MCF 10A (cell line): ENCODE data around the gene HOXB3. TPM values are rescaled to one million over a fixed set of nuclear protein-coding genes. Genes with fewer than 3 reads are reported as not detected.

Source experiments
- BruUV-seq: library from RNA; stranded (reverse); fragments of 400-500 nt; replicated peaks from 2 replicates; lab custom pipeline; 2021; lab: Mats Ljungman, UMichigan
- CTCF ChIA-PET: fragments of 300-600 bp; sonication (Branson Sonifier 250); formaldehyde crosslinking; extraction: SDS; loops from one replicate; lab custom pipeline; 2021; ENCODE audit warnings: antibody characterized with exemption, inconsistent platforms; lab: Yijun Ruan, JAX
- POLR2A ChIA-PET: fragments of 300-600, 350-650 bp; sonication (Branson Sonifier 250); formaldehyde crosslinking; extraction: SDS; loops from one replicate; lab custom pipeline; 2020; ENCODE audit warnings: antibody characterized with exemption, inconsistent platforms; lab: Yijun Ruan, JAX
- DNase-seq: peaks from one replicate; pipeline ENCODE4 v3.0.0-alpha.2; 2018; ENCODE audit not compliant: unreplicated experiment
- H3K27ac Mint-ChIP-seq: one replicate; pipeline ENCODE4 v1.8.0; 2022; ENCODE audit warnings: mild to moderate bottlenecking, low read depth, mixed read lengths; ENCODE audit not compliant: unreplicated experiment
- H3K27me3 Mint-ChIP-seq: one replicate; pipeline ENCODE4 v1.8.0; 2022; ENCODE audit warnings: mixed read lengths; ENCODE audit not compliant: insufficient read depth, unreplicated experiment
- H3K36me3 Mint-ChIP-seq: one replicate; pipeline ENCODE4 v1.8.0; 2022; ENCODE audit warnings: mild to moderate bottlenecking, moderate library complexity, mixed read lengths; ENCODE audit not compliant: insufficient read depth, unreplicated experiment
- H3K4me1 Mint-ChIP-seq: one replicate; pipeline ENCODE4 v1.8.0; 2022; ENCODE audit warnings: mixed read lengths; ENCODE audit not compliant: insufficient read depth, unreplicated experiment
- H3K4me3 Mint-ChIP-seq: one replicate; pipeline ENCODE4 v1.8.0; 2022; ENCODE audit warnings: mild to moderate bottlenecking, moderate library complexity, mixed read lengths; ENCODE audit not compliant: unreplicated experiment
- H3K9me3 Mint-ChIP-seq: one replicate; pipeline ENCODE4 v1.8.0; 2022; ENCODE audit warnings: mixed read lengths; ENCODE audit not compliant: unreplicated experiment
- CTCF ChIP-seq: fragments of 200-600 bp; IDR thresholded peaks from one replicate; pipeline ENCODE4 v1.8.0; 2022; ENCODE audit warnings: antibody characterized with exemption, mild to moderate bottlenecking; ENCODE audit not compliant: unreplicated experiment
- intact Hi-C: fragments of 100-400 bp; cut with micrococcal nuclease; formaldehyde crosslinking; loops from 2 replicates; pipeline ENCODE4 v1.14.1; 2022
- total RNA-seq: library from RNA; stranded (reverse); gene quantifications from 2 replicates; pipeline ENCODE4 v1.2.3, GENCODE V29; 2022

HOXB3 gene
- total RNA-seq, 1 experiment from 2014 or later = 0.79 TPM

- BruUV-seq = no TSS peak
- H3K36me3 Mint-ChIP-seq = no peaks in the 10 kb centered on the region
- ChIA-PET CTCF (interaction anchor here (0.6 kb wide), 2 partner anchors 15 to 333 kb away, joined by 3 to 4 read pairs; no protein-coding TSS in a partner anchor), POLR2A (interaction anchor here (0.9 kb wide), 1 partner anchor 24 kb away, joined by 3 read pairs; no protein-coding TSS in a partner anchor)
- H3K27ac Mint-ChIP-seq = no peak overlapping the region
- DNase-seq = no peak
- intact Hi-C loops = no loop called here
- no peaks in the 10 kb centered on the region for H3K9me3 Mint-ChIP-seq
- no peak for TF ChIP-seq CTCF
- no peaks in the 10 kb centered on the region for H3K27me3 Mint-ChIP-seq
- no peaks in the 10 kb centered on the region for H3K4me1 Mint-ChIP-seq
- H3K4me3 Mint-ChIP-seq = no peak overlapping the region
These were observed 22.2 kb downstream of the HOXB3 start for GRCh38 chr17:48567646-48568354.

GRCh38 chr17:48567209-48567608 is 22.8 kb downstream of the HOXB3 start:
- no peaks in the 10 kb centered on the region for H3K9me3 Mint-ChIP-seq
- BruUV-seq = no TSS peak
- no peak for TF ChIP-seq CTCF
- CTCF ChIA-PET = no interaction called here
- H3K27me3 Mint-ChIP-seq = no peaks in the 10 kb centered on the region
- intact Hi-C loops = no loop called here
- H3K36me3 Mint-ChIP-seq = no peaks in the 10 kb centered on the region
- POLR2A ChIA-PET = interaction anchor here (0.9 kb wide), 1 partner anchor 23 kb away, joined by 3 read pairs; no protein-coding TSS in a partner anchor
- no peak overlapping the region for H3K27ac Mint-ChIP-seq
- DNase-seq = no peak
- H3K4me1 Mint-ChIP-seq = no peaks in the 10 kb centered on the region
- no peak overlapping the region for H3K4me3 Mint-ChIP-seq

- CTCF ChIA-PET = no interaction called here
- intact Hi-C loops = no loop called here
- no peak overlapping the region for H3K27ac Mint-ChIP-seq
These were observed 23.3 kb downstream of the HOXB3 start for GRCh38 chr17:48566717-48567116.

More at GRCh38 chr17:48566717-48567116, 23.3 kb downstream of the HOXB3 start:
- H3K4me1 Mint-ChIP-seq = no peaks in the 10 kb centered on the region
- TF ChIP-seq CTCF = no peak
- H3K9me3 Mint-ChIP-seq = no peaks in the 10 kb centered on the region
- no TSS peak for BruUV-seq
- H3K27me3 Mint-ChIP-seq = no peaks in the 10 kb centered on the region
- H3K36me3 Mint-ChIP-seq = no peaks in the 10 kb centered on the region
- DNase-seq = no peak
- POLR2A ChIA-PET = no interaction called here
- no peak overlapping the region for H3K4me3 Mint-ChIP-seq
